ENCODE measurements around the gene PERP.
A peak's percentile ranks its signal among the peaks of the same experiment; 100 is the strongest.
"Not testable (repeated sequence)": the region's sequence is repeated elsewhere in the genome, so short reads cannot be mapped to it uniquely, and the experiment has no call there.

Gene PERP

GRCh38 chr6:138107078-138107751, at the start of gene PERP:
Gene PERP (minus strand): TSS chr6:138107419. CDS start chr6:138107340, 79 bp downstream.
- peak; percentile 70 for DNase-seq

GRCh38 chr6:138155443-138155842, 48.2 kb upstream of the PERP start:
- DNase-seq: no peak

GRCh38 chr6:138146544-138146943, 39.3 kb upstream of the PERP start:
- no peak for DNase-seq

GRCh38 chr6:138145402-138145801, 38.2 kb upstream of the PERP start:
- DNase-seq: no peak

- DNase-seq: no peak
Observed at GRCh38 chr6:138142806-138143205, 35.6 kb upstream of the PERP start.

GRCh38 chr6:138129190-138129589, 22.0 kb upstream of the PERP start:
- no peak for DNase-seq

GRCh38 chr6:138128096-138128495, 20.9 kb upstream of the PERP start:
- DNase-seq: no peak

- no peak for DNase-seq
Observed at GRCh38 chr6:138124096-138124495, 16.9 kb upstream of the PERP start.

- DNase-seq: no peak
Observed at GRCh38 chr6:138119976-138120375, 12.8 kb upstream of the PERP start.

GRCh38 chr6:138119229-138119628, 12.0 kb upstream of the PERP start:
- not testable (repeated sequence) for DNase-seq

- DNase-seq: no peak
Observed at GRCh38 chr6:138117376-138117914, 10.2 kb upstream of the PERP start.

- DNase-seq: no peak
Observed at GRCh38 chr6:138116661-138116999, 9.4 kb upstream of the PERP start.

- DNase-seq: peak; percentile 14
Observed at GRCh38 chr6:138115877-138116660, 8.8 kb upstream of the PERP start.

GRCh38 chr6:138115201-138115600, 8.0 kb upstream of the PERP start:
- no peak for DNase-seq

GRCh38 chr6:138113588-138114210, 6.5 kb upstream of the PERP start:
- DNase-seq: no peak

- DNase-seq: no peak
Observed at GRCh38 chr6:138110229-138110628, 3.0 kb upstream of the PERP start.

GRCh38 chr6:138109042-138109997, 2.1 kb upstream of the PERP start:
- DNase-seq: peak; percentile 77

GRCh38 chr6:138107752-138108592, 753 bp upstream of the PERP start:
- DNase-seq: no peak

GRCh38 chr6:138106665-138107077, 548 bp downstream of the PERP start:
- DNase-seq: no peak

- no peak for DNase-seq
Observed at GRCh38 chr6:138105880-138106664, 1.1 kb downstream of the PERP start.

- no peak for DNase-seq
Observed at GRCh38 chr6:138105446-138105845, 1.8 kb downstream of the PERP start.

Data from stimulated activated CD4-positive, alpha-beta T cell treated with anti-CD3 and anti-CD28 coated beads, Interleukin-12 subunit alpha, Interleukin-12 subunit beta, amount 100 ng/mL, for 4 hours (primary cell).